ENCODE results near the gene GPR35.

GPR35 gene

DNA sequence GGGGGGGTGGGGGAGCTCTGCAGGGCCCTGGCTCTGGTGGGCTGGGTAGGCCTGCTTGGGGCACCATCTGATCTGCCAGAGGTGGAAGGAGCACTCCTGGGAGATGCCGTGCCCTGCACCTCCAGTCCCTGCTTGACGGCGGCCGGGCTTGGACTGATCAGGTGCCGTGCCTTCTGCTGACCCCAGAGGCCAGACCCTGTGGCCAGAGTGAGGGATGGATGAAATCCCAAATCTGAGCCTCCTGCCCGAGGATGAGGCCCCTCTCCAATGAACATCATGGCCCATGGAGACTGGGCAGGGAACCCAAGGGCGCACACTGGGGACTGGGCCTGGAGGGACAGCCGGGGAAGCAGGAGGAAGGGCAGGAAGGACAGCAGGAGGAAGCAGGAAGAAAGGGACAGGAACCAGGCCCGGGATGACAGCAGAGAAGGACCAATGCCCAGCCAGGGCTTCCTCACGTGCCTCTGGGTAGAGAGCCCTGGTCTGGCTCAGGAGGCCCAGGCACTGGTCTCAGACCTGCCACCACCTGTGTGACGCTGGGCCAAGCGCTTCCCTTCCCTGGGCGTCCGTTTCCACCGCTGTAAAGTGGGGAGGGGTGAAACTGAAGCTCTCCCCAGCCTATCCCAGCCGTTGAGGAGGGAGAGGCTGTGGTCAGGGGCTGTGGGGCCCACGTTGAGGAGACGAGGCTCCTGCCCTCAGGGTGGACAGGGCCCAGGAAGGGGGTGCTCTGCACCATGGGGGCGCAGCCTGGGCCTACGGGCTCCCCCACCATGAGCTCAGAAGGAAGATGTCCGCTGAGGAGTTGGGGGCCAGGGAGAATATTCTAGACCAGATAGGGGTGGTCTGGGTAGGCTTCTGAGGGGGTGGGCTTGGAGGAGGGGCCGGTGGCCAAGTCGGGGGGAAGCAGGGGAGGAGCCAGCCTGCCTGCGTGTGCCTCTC, 1.0 kb upstream of the GPR35 start:
- DNase-seq: no peak

- DNase-seq: no peak
Measured at GRCh38 chr2:240626531-240627300, 1.4 kb downstream of the GPR35 start.

DNA sequence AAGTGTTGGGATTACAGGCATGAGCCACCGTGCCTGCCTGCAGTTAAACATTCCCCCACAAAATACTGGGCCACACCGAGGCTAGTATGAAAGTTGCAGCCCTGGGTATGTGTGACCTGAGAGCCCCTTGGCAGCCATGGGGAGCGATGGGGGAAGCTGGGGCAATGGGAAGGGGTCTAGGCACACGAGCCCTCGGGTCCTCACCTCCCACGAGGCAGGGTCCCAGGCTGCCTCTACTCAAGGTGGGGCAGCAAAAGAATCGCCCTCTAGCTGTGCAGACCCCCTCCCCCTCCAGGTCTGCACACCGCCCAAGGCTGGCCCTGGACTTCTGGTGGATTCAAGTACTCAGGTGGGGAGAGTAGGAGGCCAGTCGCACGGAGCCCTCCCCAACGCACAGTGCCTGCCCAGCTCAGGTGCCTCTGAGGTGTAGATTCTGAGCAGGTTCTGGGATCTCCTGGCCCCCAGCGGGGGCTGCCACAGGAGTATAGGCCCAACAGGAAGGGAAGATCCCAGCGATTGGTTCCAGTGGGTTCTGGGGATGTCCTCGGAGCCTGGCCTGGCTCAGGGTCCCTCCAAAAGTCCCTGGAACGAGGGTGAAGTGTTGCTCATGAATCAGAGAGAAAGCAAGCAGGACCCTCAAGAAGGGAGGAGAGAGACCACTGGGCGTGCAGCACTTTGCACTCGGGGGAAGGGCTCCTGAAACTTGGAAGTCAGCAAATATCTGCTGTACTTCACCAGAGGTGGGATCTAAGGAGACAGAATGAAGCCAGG, 2.6 kb downstream of the GPR35 start:
- no peak for DNase-seq

GRCh38 chr2:240628507-240628807, 3.2 kb downstream of the GPR35 start:
- DNase-seq: no peak

DNA sequence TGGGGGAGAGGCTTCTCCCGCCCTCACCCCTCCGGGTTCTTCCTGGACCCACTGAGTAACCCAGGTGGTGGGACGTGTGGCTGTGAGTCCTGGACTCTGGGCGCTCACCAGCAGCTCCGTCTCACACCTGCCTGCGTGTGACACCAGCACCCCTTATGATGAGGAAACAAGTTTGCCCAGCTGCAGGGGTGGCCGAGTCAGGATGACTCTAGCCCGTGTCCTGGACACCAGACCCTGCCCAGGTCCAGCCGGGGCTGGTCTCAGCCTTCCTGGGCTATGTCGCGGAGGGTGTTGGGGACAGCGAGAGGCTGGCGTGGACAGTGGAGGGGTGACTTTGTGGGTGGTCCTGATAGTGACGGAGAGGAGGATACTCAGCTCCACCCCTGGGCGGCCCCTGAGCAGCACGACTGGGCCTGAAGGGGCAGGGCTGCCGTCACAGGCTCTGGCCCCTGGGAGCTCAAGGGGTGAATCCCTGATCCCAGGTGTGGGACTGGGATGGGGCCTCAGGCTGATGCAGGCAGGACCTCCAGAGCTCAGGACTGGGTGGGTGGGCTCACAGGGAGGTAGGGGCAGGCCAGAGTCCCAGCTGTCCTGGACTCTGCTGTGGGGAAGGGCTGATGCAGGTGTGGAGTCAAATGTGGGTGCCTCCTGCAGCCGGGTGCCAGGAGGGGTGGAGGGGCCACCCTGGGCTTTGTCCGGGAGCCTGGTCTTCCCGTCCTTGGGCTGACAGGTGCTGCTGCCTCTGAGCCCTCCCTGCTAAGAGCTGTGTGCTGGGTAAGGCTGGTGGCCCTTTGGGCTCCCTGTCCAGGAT, 3.7 kb downstream of the GPR35 start:
- no peak for DNase-seq

GRCh38 chr2:240629619-240629967, 4.3 kb downstream of the GPR35 start:
- no peak for DNase-seq

GRCh38 chr2:240629968-240630770, 4.9 kb downstream of the GPR35 start:
- DNase-seq: no peak

- DNase-seq: no peak
Measured at GRCh38 chr2:240630771-240631547, 5.7 kb downstream of the GPR35 start.

DNA sequence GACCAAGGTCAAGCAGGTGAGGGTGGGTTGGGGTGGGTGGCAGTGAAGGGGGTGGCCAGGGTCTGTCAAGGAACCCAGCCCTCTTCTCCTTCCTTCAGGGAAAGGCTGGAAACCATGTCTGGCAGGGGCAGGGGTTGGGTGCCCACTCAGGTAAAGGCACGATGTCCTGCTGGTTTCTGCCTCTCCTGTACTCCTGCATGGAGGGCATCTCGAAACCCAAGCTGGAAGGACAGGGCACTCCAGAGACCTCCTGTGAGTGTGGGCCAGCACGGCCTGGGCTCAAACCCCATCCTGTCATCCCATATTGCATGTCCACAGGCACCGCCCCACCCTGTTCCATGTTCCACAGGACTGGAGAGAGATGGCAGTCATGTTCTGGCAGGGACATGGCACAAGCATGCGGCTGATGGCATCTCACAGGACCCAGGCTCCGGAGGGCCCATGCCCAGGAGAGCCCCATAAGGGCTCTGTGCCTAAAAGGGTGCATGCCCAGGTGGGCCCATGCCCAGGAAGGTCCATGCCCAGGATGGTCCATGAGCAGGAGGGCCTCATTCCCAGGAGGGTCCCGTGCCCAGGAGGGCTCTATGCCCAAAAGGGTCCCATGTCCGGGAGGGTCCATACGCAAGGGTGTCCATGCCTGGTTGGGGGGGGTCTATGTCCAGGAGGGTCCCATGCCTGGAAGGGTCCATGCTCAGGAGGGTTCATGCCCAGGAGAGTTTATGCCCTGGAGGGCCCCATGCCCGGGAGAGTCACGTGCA, 6.4 kb downstream of the GPR35 start:
- no peak for DNase-seq

DNA sequence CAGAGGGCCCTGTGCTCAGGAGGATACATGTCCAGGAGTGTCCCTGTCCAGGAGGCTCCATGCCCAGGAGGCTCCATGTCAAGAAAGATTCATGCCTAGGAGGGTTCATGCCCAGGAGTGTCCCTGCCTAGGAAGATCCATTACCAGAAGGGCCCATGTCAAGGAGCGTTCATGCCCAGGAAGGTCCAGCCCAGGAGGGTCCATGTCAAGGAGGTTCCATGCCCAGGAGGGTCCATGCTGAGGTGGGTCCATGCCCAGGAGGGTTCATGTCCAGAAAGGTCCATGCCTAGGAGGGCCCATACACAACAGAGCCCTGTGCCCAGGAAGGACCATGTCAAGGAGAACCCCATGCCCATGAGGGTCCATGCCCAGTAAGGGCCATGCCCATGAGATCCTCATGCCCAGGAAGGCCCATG, 7.0 kb downstream of the GPR35 start:
- no peak for DNase-seq

DNA sequence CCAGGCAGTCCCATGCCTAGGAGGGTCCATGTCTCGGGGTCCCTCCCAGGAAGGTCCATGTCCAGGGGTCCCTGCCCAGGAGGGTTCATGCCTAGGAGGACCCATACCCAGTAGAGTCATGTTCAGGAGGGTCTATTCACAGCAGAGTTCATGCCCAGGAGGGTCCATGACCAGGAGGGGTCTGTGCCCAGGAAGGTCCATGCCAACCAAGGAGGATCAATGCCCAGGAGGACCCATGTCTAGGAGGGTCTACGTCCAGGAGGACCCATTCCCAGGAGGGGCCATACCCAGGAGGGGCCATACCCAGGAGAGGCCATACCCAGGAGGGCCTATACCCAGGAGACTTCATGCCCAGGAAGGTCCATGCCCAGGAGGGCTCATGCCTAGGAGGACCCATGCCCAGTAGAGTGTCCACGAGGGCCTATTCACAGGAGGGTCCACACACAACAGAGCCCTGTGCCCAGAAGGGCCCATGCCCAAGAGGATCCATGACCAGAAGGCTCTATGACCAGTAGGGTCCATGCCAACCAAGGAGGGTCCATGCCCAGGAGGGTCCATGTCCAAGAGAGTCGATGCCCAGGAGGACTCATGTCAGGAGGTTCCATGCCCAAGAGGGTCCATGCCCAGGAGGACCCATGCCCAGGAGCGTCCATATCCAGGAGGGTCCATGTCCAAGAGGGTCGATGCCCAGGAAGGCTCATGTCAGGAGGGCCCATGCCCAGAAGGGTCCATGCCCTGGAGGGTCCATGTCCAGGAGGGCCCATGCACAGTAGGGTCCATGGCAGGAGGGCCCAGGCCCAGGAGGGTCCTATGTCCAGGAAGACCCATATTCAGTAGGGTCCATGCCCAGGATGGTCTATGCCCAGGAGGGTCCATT, 10.1 kb downstream of the GPR35 start:
- no peak for DNase-seq

DNA sequence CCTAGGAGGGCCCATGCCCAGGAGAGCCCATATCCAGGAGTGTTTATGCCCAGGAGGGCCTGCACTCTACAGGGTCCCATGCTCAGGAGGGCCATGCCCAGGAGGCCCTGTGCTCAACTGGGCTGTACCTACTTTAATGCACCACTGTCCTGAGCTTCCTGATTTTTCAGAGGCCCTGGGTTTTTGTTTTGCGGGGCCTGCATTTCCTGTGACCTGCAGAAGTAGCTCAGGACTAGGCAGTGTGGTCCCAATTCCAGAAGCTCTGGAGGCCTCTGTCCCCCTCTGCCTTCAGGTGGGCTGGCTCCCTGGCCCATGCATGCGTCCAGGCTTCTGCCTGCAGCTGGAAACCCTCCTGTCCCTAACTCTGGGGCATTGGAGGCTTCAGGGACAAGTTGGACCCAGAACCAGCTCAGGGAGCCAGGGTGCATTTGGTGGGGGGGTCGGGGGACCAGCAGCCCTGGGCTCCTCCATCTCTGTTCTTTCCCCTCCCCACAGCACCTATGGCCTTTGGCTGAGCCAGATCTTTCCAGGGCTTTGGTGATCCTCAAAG, 10.8 kb downstream of the GPR35 start:
- no peak for DNase-seq

DNA sequence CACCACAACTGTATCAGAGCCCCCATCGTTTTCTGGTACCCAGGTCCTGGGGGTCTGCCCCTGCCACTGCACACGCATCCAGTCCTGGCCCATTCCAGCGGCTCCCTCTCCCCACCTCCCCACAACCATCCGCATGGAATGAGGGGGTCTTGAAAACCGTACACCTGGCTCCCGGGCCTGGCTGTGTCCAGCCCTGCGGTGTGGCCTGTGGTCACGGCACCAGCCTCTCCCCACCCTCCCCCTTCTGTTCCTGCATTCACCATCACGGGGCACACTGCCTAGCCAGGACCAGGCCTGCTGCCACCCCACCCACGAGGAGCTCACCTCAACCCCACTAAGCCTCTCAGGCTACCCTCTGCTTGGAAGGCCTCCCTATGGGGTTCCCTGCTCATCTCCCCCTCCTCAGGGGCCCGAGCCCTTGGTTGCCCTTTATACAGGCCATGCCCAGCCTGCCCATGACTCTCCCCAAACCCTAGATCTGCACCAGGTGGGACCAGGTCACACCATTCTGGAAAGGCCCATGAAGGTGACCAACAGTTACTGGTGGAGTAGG, 11.4 kb downstream of the GPR35 start:
- DNase-seq: no peak

- no peak for DNase-seq
Measured at GRCh38 chr2:240637116-240637900, 12.0 kb downstream of the GPR35 start.

DNA sequence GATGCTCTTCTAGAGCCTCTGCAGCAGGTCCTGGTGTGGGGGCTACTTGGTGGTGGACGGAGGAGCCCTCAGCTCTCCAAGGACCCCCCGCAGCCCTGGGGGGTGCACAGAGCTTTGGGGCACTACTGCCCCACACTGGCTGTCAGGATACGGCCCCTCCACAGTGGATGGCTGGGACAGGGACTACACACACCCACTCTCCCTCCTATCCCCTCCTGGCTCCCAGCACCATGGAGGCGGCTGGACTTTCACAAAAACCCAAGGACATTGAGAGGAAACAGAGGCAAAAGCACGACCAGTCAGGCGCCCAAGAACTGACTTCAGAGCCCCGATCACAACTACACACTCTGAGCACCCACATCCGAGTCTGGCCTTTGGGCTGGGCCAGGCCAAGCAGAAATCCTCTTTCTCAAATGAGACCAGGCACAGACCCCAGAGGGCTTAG, 12.6 kb downstream of the GPR35 start:
- DNase-seq: no peak

DNA sequence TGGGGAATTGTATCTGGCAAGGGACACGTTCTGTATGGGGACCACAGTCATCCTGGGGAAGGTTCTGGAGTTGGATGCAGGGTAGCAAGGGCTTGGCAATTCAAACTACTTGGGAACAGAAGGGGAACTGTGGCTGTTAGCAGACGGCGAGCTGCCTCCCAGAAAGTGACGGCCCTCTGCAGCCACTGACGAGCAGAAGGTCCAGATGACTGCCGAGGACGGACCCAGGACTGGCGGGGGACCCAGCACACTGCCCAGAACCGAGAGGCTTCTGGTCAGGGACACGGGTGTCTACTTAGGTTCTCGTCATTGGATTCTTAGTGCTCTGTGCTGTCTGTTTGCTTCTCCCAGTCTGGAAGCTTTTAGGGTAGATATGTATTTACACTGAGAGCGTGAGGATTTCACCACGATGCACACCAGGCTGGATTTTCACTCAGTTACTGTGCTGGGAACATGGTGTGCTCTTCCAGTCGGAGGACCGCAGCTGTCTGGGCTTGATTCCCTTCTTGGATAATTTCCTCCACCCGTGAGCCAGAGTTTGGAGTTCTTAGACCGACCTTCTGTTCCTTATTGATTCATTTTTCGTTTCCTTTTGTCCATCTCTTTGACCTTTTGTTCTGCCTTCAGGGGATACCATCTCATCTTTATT, 13.4 kb downstream of the GPR35 start:
- DNase-seq: no peak

DNA sequence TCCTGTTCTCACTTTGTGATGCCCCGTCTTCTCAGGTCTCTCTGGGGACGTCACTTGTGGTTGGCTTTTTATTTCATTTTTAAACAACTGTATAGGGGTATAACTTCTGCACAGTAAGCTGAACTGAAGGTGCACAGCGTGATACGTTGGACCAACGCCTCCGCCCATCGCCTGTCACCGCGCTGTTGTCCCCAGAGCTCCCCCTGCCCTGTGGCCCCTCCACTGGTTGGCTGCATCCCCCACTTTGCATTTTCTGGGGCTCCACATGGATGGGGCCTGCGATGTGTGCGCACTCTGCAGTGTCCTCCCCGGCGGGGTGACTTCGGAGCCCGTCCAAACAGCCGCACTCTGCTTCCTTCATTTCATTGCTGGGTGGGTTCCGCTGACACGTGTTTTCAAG, 14.3 kb downstream of the GPR35 start:
- no peak for DNase-seq
